Measurements from ENCODE around the gene ZAP70.

DNA sequence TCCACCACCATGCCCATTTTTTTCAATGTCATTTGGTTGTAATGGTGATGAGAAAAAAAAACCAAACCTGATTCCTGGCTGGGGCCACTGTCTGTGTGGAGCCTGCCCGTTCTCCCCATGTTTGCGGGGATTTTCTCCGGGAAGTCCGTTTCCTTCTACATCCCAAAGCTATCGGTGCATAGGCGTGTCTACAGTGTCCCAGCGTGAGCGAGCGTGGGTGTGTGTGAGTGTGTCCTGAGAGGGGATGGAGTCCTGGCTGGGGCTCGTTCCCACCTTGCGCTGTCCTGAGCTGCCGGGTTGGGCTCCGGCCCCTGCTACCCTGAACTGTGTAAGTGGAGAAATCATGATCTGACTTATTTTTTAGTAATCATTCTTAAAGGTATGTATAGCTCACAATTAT is 7.3 kb upstream of the ZAP70 start:
- TF ChIP-seq POLR2A (IDR thresholded peaks at IDR 0.05; ENCODE audit: low read length) (no peak), GATA1 (IDR thresholded peaks at IDR 0.05; ENCODE audit: low read depth, low read length) (no peak)
